HepG2 (cell line): ENCODE data around the gene GPLD1. TPM values are rescaled to one million over a fixed set of nuclear protein-coding genes. Genes with fewer than 3 reads are reported as not detected.

Experiments
- ADNP ChIP-seq: sonication (generic); formaldehyde crosslinking; IDR thresholded peaks from 2 replicates; pipeline ENCODE4 v1.4.0; 2020; ENCODE audit warnings: missing genetic modification reagents
- E2F1 ChIP-seq: sonication (generic); formaldehyde crosslinking; IDR thresholded peaks from 2 replicates; pipeline ENCODE4 v1.5.0; 2020; ENCODE audit warnings: missing genetic modification reagents
- ELF4 ChIP-seq: sonication (generic); formaldehyde crosslinking; IDR thresholded peaks from 2 replicates; pipeline ENCODE4 v1.5.0; 2020; ENCODE audit warnings: missing genetic modification reagents, mild to moderate bottlenecking, moderate library complexity, borderline replicate concordance
- JDP2 ChIP-seq: sonication (generic); formaldehyde crosslinking; IDR thresholded peaks from 2 replicates; pipeline ENCODE4 v1.8.1; 2022; ENCODE audit warnings: missing genetic modification reagents, borderline replicate concordance
- PAXIP1 ChIP-seq: sonication (generic); formaldehyde crosslinking; conservative IDR thresholded peaks from 2 replicates; pipeline ENCODE4 v1.4.0; 2020; ENCODE audit warnings: mild to moderate bottlenecking, missing genetic modification reagents, moderate library complexity
- POLR2AphosphoS2 ChIP-seq: IDR thresholded peaks from 2 replicates; pipeline ENCODE4 v1.6.1; 2011; ENCODE audit warnings: low read depth, low read length, improper control_type of control experiment
- RXRB ChIP-seq: IDR thresholded peaks from 2 replicates; pipeline ENCODE4 v1.6.1; 2016; ENCODE audit warnings: borderline replicate concordance, missing genetic modification reagents, missing compliant biosample characterization
- ZBTB20 ChIP-seq: sonication (generic); formaldehyde crosslinking; IDR thresholded peaks from 2 replicates; pipeline ENCODE4 v1.8.1; 2023; ENCODE audit warnings: missing genetic modification reagents, low read depth, mild to moderate bottlenecking, borderline replicate concordance
- ZNF142 ChIP-seq: sonication (generic); formaldehyde crosslinking; IDR thresholded peaks from 2 replicates; pipeline ENCODE4 v1.4.0; 2020; ENCODE audit warnings: missing genetic modification reagents
- ZNF317 ChIP-seq: sonication (generic); formaldehyde crosslinking; IDR thresholded peaks from 2 replicates; pipeline ENCODE4 v1.5.0; 2020; ENCODE audit warnings: mild to moderate bottlenecking, missing genetic modification reagents
- ZNF451 ChIP-seq: sonication (generic); formaldehyde crosslinking; IDR thresholded peaks from 2 replicates; pipeline ENCODE4 v1.5.0; 2020; ENCODE audit warnings: mild to moderate bottlenecking, missing genetic modification reagents
- polyA plus RNA-seq, 8 experiments: library from polyadenylated mRNA; depleted of rRNA in 3 of 8; stranded (reverse) in 7 of 8; unstranded in 1 of 8; fragments of >200 nt; fragmentation: Illumina TruSeq in 4 of 8; extraction: Trizol in 4 of 8; gene quantifications; 2 replicates each; pipeline versions ENCODE4 v1.2.1 to v1.2.3, GENCODE V29; 2011 to 2016; ENCODE audit warnings: low read depth in 4 of 8, missing spikeins in 1 of 8, mixed read lengths in 1 of 8; ENCODE audit not compliant: insufficient read depth in 1 of 8
- total RNA-seq, 5 experiments: library from RNA; depleted of rRNA; stranded (reverse); fragments of >200 nt; fragmentation: Illumina TruSeq; extraction: Trizol; gene quantifications; 2 replicates each; pipeline ENCODE4 v1.2.3, GENCODE V29; 2016; ENCODE audit warnings: low read depth in 1 of 5
- TF ChIP-seq, protein P1 (sequence below): sonication (generic); formaldehyde crosslinking; IDR thresholded peaks from 2 replicates; pipeline ENCODE4 v1.4.0; 2020; ENCODE audit warnings: missing genetic modification reagents
- TF ChIP-seq, protein P2 (sequence below): sonication (generic); formaldehyde crosslinking; IDR thresholded peaks from 2 replicates; pipeline ENCODE4 v1.4.0; 2020; ENCODE audit warnings: missing genetic modification reagents, mild to moderate bottlenecking, borderline replicate concordance

GPLD1 gene
- total and polyA plus RNA-seq, 2 of the 13 experiments (the other 11 are each of a cell fraction or from before 2014, with no cell fraction given): 6.2 to 7.6 TPM

GRCh38 chr6:24494821-24495795 lies 5.7 kb upstream of the GPLD1 start, which contains the start of gene ALDH5A1 (continued):
- no peak for TF ChIP-seq JDP2 (CRISPR knock-in tag)
- TF ChIP-seq E2F1: peak; percentile 62; the same call in 1 of the 2 replicates
- TF ChIP-seq RXRB (CRISPR knock-in tag): peak; percentile 65; the same call in 1 of the 2 replicates
- no peak for TF ChIP-seq POLR2AphosphoS2
- TF ChIP-seq PAXIP1 (CRISPR knock-in tag): no peak
- no peak for TF ChIP-seq ELF4 (CRISPR knock-in tag)
- no peak for TF ChIP-seq ADNP (CRISPR knock-in tag)
- TF ChIP-seq, protein P1, sequence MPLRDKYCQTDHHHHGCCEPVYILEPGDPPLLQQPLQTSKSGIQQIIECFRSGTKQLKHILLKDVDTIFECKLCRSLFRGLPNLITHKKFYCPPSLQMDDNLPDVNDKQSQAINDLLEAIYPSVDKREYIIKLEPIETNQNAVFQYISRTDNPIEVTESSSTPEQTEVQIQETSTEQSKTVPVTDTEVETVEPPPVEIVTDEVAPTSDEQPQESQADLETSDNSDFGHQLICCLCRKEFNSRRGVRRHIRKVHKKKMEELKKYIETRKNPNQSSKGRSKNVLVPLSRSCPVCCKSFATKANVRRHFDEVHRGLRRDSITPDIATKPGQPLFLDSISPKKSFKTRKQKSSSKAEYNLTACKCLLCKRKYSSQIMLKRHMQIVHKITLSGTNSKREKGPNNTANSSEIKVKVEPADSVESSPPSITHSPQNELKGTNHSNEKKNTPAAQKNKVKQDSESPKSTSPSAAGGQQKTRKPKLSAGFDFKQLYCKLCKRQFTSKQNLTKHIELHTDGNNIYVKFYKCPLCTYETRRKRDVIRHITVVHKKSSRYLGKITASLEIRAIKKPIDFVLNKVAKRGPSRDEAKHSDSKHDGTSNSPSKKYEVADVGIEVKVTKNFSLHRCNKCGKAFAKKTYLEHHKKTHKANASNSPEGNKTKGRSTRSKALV (CRISPR knock-in tag): peak; percentile 90; the same call in 1 of the 2 replicates
- TF ChIP-seq ZNF142 (CRISPR knock-in tag): peak; percentile 88
- peak; percentile 92 for TF ChIP-seq ZNF451
- TF ChIP-seq, protein P2, sequence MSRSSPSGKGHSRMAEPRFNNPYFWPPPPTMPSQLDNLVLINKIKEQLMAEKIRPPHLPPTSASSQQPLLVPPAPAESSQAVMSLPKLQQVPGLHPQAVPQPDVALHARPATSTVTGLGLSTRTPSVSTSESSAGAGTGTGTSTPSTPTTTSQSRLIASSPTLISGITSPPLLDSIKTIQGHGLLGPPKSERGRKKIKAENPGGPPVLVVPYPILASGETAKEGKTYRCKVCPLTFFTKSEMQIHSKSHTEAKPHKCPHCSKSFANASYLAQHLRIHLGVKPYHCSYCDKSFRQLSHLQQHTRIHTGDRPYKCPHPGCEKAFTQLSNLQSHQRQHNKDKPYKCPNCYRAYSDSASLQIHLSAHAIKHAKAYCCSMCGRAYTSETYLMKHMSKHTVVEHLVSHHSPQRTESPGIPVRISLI: no peak
- TF ChIP-seq ZBTB20: no peak; the same call in 1 of the 2 replicates
- TF ChIP-seq ZNF317: no peak; the same call in 1 of the 2 replicates
